ENCODE measurements around the gene PRH2. TPM values are rescaled to one million over a fixed set of nuclear protein-coding genes. Genes with fewer than 3 reads are reported as not detected.

The PRH2 gene
- total and polyA plus RNA-seq, 2 of the 4 experiments (the other 2 are of a cell fraction) = 0.34 TPM; not detected in 1

GRCh38 chr12:10919809-10920208, 9.2 kb upstream of the PRH2 start:
- ChIA-PET CTCF (no interaction called here), POLR2A (ENCODE audit: unreplicated experiment) (no interaction called here)
- intact Hi-C loops (cut with micrococcal nuclease) = no loop called here
- Histone ChIP-seq H4K8ac (ENCODE audit: low read depth in 2 of 2, low read length in 2 of 2) (no peak overlapping the region), H3K36me3 (ENCODE audit: control insufficient read depth, insufficient read depth, low read length) (no peaks in the 10 kb centered on the region), H2BK120ac (ENCODE audit: low read depth, low read length) (no peak overlapping the region), H3K4me3 (ENCODE audit: insufficient read depth, low read depth, low read length) (no peak overlapping the region), H4K5ac (ENCODE audit: low read depth, low read length) (no peak overlapping the region), H3K27me3 (ENCODE audit: control insufficient read depth, insufficient read depth, low read length) (no peaks in the 10 kb centered on the region), H4K20me1 (ENCODE audit: insufficient read depth, low read length) (no peaks in the 10 kb centered on the region), H2BK5ac (ENCODE audit: low read depth, low read length, poor library complexity, severe bottlenecking) (no peak overlapping the region), H3K9me1 (ENCODE audit: insufficient read depth, low read length) (no peaks in the 10 kb centered on the region), H3K4me2 (ENCODE audit: low read depth, low read length) (no peak overlapping the region), H3K9me3 (ENCODE audit: control insufficient read depth, insufficient read depth, low read length) (no peaks in the 10 kb centered on the region), H3K9ac (ENCODE audit: low read depth, low read length) (no peak overlapping the region), H2BK15ac (ENCODE audit: low read depth, low read length) (no peak overlapping the region), H3K18ac (ENCODE audit: low read depth, low read length) (no peak overlapping the region), H3K79me1 (ENCODE audit: low read depth in 1 of 2, low read length in 2 of 2) (no peaks in the 10 kb centered on the region), H2AK5ac (ENCODE audit: low read depth, low read length) (peak overlapping the region; percentile 8; the same call in 1 of the 2 replicates), H2BK20ac (ENCODE audit: low read depth, low read length) (no peak overlapping the region), H3K14ac (replicated peaks; ENCODE audit: low read depth, low read length) (no peak overlapping the region), H3K4ac (ENCODE audit: low read depth, low read length) (no peak overlapping the region), H2AK9ac (replicated peaks; ENCODE audit: low read depth, low read length, poor library complexity) (no peak overlapping the region), H4K91ac (ENCODE audit: insufficient read depth, low read depth, low read length) (no peak overlapping the region), H3K27ac (ENCODE audit: insufficient read depth, low read length) (no peak overlapping the region), H3K56ac (ENCODE audit: extremely low read depth, insufficient read depth, low read length) (no peak overlapping the region), H3K4me1 (ENCODE audit: control insufficient read depth, insufficient read depth, low read length) (no peaks in the 10 kb centered on the region), H2AFZ (replicated peaks; ENCODE audit: low read length, poor library complexity) (no peak overlapping the region), H3K23ac (ENCODE audit: low read depth, low read length) (no peak overlapping the region)
- in situ Hi-C loops (cut with MboI; ENCODE audit: low sequenced_read_pairs) = no loop called here
- TF ChIP-seq RFX5 (IDR thresholded peaks at IDR 0.05; ENCODE audit: low read depth, low read length) (no peak), CEBPB (IDR thresholded peaks at IDR 0.05; ENCODE audit: low read depth, low read length) (no peak), MXI1 (IDR thresholded peaks at IDR 0.05; ENCODE audit: borderline replicate concordance, low read depth, low read length) (no peak), MAFK (IDR thresholded peaks at IDR 0.05; ENCODE audit: low read depth, low read length) (no peak), MAZ (IDR thresholded peaks at IDR 0.05; ENCODE audit: borderline replicate concordance, low read depth, low read length) (no peak), ELK1 (IDR thresholded peaks at IDR 0.05; ENCODE audit: borderline replicate concordance, low read depth, low read length) (no peak), SMC3 (IDR thresholded peaks at IDR 0.05; ENCODE audit: low read depth, low read length) (no peak), RAD21 (IDR thresholded peaks at IDR 0.05; ENCODE audit: low read length) (no peak), CHD1 (IDR thresholded peaks at IDR 0.05; ENCODE audit: low read depth, low read length) (no peak), BHLHE40 (IDR thresholded peaks at IDR 0.05; ENCODE audit: low read depth, low read length) (no peak), FOS (IDR thresholded peaks at IDR 0.05; ENCODE audit: low read depth, low read length) (no peak), POLR2A (IDR thresholded peaks at IDR 0.05; ENCODE audit: low read depth, low read length) (no peak)
- TF ChIP-seq, protein P1, sequence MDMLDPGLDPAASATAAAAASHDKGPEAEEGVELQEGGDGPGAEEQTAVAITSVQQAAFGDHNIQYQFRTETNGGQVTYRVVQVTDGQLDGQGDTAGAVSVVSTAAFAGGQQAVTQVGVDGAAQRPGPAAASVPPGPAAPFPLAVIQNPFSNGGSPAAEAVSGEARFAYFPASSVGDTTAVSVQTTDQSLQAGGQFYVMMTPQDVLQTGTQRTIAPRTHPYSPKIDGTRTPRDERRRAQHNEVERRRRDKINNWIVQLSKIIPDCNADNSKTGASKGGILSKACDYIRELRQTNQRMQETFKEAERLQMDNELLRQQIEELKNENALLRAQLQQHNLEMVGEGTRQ (IDR thresholded peaks at IDR 0.05; ENCODE audit: low read depth, low read length) = no peak
- TF ChIP-seq, protein P2, sequence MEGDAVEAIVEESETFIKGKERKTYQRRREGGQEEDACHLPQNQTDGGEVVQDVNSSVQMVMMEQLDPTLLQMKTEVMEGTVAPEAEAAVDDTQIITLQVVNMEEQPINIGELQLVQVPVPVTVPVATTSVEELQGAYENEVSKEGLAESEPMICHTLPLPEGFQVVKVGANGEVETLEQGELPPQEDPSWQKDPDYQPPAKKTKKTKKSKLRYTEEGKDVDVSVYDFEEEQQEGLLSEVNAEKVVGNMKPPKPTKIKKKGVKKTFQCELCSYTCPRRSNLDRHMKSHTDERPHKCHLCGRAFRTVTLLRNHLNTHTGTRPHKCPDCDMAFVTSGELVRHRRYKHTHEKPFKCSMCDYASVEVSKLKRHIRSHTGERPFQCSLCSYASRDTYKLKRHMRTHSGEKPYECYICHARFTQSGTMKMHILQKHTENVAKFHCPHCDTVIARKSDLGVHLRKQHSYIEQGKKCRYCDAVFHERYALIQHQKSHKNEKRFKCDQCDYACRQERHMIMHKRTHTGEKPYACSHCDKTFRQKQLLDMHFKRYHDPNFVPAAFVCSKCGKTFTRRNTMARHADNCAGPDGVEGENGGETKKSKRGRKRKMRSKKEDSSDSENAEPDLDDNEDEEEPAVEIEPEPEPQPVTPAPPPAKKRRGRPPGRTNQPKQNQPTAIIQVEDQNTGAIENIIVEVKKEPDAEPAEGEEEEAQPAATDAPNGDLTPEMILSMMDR (conservative IDR thresholded peaks at IDR 0.05; ENCODE audit: low read depth, low read length) = no peak
- DNase-seq = no peak
- no CpG with 5 or more reads among the region's 1 CpG for whole genome bisulfite sequencing, 2 experiments (ENCODE audit: extremely low coverage in 2 of 2, insufficient read length in 1 of 2)
- no peak for ATAC-seq (ENCODE audit: low read depth)
- no TSS peak for BruUV-seq (replicated peaks)
- dilution Hi-C loops (cut with HindIII; ENCODE audit: low sequenced_read_pairs, unreplicated experiment) = no loop called here
